HepG2 (cell line): ENCODE data around the gene EDEM3. TPM values are rescaled to one million over a fixed set of nuclear protein-coding genes. Genes with fewer than 3 reads are reported as not detected.

Experiments
- PATZ1 ChIP-seq: sonication (generic); formaldehyde crosslinking; IDR thresholded peaks from 2 replicates; pipeline ENCODE4 v1.4.0; 2020; ENCODE audit warnings: missing genetic modification reagents
- POGK ChIP-seq: sonication (generic); formaldehyde crosslinking; conservative IDR thresholded peaks from 2 replicates; pipeline ENCODE4 v1.8.0; 2022; ENCODE audit warnings: mild to moderate bottlenecking, moderate library complexity, missing genetic modification reagents
- PRDM10 ChIP-seq: sonication (generic); formaldehyde crosslinking; IDR thresholded peaks from 2 replicates; pipeline ENCODE4 v1.4.0; 2020; ENCODE audit warnings: low read depth, missing genetic modification reagents
- ZBTB34 ChIP-seq: sonication (generic); formaldehyde crosslinking; IDR thresholded peaks from 2 replicates; pipeline ENCODE4 v1.8.0; 2022; ENCODE audit warnings: mild to moderate bottlenecking, missing genetic modification reagents
- ZBTB8A ChIP-seq: sonication (generic); formaldehyde crosslinking; IDR thresholded peaks from 2 replicates; pipeline ENCODE4 v1.4.0; 2020; ENCODE audit warnings: mild to moderate bottlenecking, low read depth, missing genetic modification reagents, borderline replicate concordance
- ZNF605 ChIP-seq: sonication (generic); formaldehyde crosslinking; IDR thresholded peaks from 2 replicates; pipeline ENCODE4 v1.8.0; 2022; ENCODE audit warnings: mild to moderate bottlenecking, missing genetic modification reagents
- polyA plus RNA-seq, 8 experiments: library from polyadenylated mRNA; depleted of rRNA in 3 of 8; stranded (reverse) in 7 of 8; unstranded in 1 of 8; fragments of >200 nt; fragmentation: Illumina TruSeq in 4 of 8; extraction: Trizol in 4 of 8; gene quantifications; 2 replicates each; pipeline versions ENCODE4 v1.2.1 to v1.2.3, GENCODE V29; 2011 to 2016; ENCODE audit warnings: low read depth in 4 of 8, missing spikeins in 1 of 8, mixed read lengths in 1 of 8; ENCODE audit not compliant: insufficient read depth in 1 of 8
- total RNA-seq, 5 experiments: library from RNA; depleted of rRNA; stranded (reverse); fragments of >200 nt; fragmentation: Illumina TruSeq; extraction: Trizol; gene quantifications; 2 replicates each; pipeline ENCODE4 v1.2.3, GENCODE V29; 2016; ENCODE audit warnings: low read depth in 1 of 5

The EDEM3 gene
- total and polyA plus RNA-seq, 2 of the 13 experiments (the other 11 are each of a cell fraction or from before 2014, with no cell fraction given): 13.1 to 18.2 TPM

GRCh38 chr1:184753608-184754475, 816 bp downstream of the EDEM3 start (continued):
- TF ChIP-seq PATZ1 (CRISPR knock-in tag) (no peak), ZBTB8A (CRISPR knock-in tag) (no peak), ZNF605 (CRISPR knock-in tag) (no peak), PRDM10 (CRISPR knock-in tag) (0 out of 2 replicates have a peak, but pooled peaks have one; percentile 15), POGK (CRISPR knock-in tag) (no peak), ZBTB34 (CRISPR knock-in tag) (0 out of 2 replicates have a peak, but pooled peaks have one; percentile 17)
